ENCODE measurements around the gene PLOD3.

- no peak for TF ChIP-seq CTCF (IDR thresholded peaks at IDR 0.05)
- TF ChIP-seq EZH2 (IDR thresholded peaks at IDR 0.05; ENCODE audit: borderline replicate concordance, insufficient read depth, low read depth, low read length, poor library complexity, severe bottlenecking): no peak
These were observed 9.9 kb downstream of the PLOD3 start for GRCh38 chr7:101207459-101207858.

Measured in B cell (primary cell).